SHP77 (cell line): ENCODE results near the gene COL27A1.

Experiments used
- DNase-seq, 2 experiments: peaks; one replicate each; lab custom pipeline; 2025; lab: John Stamatoyannopoulos, UW

COL27A1 gene

DNA sequence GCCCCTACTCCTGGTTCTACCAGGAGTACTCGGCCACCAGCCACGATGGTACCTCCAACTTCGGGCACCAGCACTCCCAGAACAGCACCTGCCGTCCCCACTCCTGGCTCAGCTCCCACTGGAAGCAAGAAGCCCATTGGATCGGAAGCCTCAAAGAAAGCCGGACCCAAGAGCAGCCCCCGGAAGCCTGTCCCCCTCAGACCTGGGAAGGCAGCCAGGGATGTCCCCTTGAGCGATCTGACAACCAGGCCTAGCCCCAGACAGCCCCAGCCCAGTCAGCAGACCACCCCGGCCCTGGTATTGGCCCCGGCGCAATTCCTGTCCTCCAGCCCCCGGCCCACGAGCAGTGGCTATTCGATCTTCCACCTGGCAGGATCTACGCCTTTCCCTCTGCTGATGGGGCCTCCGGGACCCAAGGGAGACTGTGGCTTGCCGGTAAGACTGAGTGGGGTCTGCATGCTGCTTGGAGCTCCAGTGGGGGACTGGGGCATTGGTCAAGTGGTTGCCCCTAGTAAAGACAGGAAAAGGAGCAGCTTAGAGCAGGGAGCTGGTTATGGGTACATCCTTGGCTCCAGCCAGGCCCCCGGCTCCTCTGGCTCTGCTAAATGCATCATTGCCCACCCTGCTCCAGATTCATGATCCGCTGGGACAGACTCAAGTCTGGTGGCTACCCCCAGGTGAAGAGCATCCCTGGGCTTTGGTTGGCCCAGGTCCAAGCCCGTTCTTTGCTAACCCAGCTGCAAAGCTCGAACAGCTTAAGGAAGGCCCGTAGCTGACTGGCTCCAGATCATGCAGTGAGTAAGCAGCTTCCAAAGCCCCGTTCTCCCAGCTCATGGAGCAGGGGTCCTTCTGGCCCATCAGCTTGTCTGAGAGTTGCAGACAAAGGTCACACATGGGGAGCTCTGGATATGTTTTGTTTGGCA is 14.0 kb downstream of the COL27A1 start:
- no peak for DNase-seq

GRCh38 chr9:114169952-114170770 is 14.8 kb downstream of the COL27A1 start:
- DNase-seq, result no peak

- DNase-seq, result no peak
These were observed 15.6 kb downstream of the COL27A1 start for GRCh38 chr9:114170771-114171461.

- no peak for DNase-seq
These were observed 16.2 kb downstream of the COL27A1 start for GRCh38 chr9:114171500-114171899.

DNA sequence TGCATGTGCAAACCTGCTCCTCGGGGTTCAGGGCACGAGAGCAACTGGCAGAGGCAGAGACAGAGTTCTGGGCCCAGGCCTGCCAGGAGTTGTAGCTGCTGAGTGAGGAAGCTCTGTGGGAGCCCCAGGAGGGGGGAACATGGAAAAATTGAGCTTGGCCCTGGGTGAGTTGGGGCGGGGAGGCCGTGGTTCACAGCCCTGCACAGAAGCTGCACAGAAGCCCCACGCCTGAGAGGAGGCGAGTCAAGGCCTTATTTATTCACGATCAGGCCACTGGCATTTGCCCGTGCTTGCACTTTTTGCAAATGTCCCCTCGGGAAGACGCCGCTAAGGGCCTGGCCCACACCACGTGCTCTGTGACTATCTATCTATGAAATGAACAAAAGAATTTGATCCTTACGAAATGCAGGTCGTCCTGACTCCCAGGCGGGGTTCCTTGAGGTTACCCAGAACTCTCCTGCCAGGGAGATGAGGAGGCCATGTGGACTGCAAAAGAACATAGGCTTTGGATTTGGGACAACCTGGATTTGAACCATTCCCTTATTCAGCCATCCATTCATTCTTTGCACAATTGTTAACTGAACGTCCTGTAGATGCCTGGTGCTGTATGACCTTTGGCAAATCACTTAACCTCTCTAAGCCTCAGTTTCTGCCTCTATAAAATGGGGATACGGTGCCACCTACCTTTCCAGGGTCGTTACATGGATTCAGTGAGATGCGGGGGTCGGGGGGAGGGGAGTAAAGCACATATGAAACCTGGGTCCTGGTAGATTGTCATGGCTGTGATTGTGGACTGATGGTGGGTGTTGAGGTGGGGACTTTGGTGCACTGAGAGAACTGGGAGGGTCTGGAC is 17.9 kb downstream of the COL27A1 start:
- no peak for DNase-seq

GRCh38 chr9:114174557-114174875 is 19.2 kb downstream of the COL27A1 start:
- no peak for DNase-seq

GRCh38 chr9:114174876-114175771 is 19.8 kb downstream of the COL27A1 start:
- no peak for DNase-seq

DNA sequence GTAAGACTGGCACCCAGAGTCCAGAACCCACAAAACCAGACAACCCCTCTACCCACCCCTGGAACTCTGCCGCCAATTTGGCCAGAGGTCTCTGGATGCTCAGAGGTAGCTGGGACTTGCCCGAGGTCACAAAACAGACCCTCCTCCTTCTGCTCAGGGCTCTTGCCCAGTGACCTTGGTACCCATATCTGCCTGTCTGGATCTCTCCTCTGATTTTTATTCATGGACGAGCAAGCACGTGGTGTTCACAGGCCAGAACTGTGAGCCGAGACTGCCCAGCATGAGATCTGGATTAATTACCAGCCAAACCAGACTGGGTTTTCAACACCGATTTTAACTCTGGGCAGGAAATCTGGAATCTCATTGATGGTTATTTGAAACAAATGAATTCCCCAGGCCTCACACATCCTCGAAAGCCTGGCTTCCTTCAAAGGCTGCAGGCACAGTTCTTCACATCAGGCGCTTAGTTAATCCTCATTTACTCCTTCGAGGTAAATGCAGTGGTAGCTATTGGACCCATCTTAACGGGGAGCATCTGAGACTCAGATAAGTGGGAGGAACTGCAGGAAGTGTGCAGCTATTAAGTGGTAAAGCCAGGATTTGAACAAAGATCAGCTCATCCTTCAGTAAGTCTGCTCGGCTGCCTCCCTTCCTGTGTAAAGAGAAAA is 21.4 kb downstream of the COL27A1 start:
- no peak for DNase-seq

GRCh38 chr9:114177423-114178064 is 22.2 kb downstream of the COL27A1 start:
- DNase-seq, result no peak

DNA sequence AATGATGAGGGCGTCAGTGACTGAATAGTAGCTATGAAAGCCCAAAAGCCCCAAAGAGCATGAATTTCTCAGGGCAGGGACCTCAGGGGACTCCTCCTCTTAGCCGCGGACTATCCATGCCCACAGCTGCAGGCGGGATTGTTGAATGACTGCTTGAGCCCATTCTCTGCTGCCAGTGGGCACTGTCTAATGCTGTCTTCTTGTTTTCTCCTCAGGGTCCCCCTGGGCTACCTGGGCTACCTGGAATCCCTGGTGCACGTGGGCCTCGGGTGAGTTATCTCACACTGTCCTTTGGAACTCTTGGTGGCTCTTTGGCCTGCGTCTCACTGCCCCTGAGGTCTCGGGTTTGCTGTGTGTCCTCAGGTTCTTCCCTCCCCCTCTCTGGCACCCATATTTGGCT is 22.7 kb downstream of the COL27A1 start:
- DNase-seq, result no peak

- no peak for DNase-seq
These were observed 23.6 kb downstream of the COL27A1 start for GRCh38 chr9:114178756-114179450.

GRCh38 chr9:114179516-114179915 is 24.2 kb downstream of the COL27A1 start:
- DNase-seq, result no peak

DNA sequence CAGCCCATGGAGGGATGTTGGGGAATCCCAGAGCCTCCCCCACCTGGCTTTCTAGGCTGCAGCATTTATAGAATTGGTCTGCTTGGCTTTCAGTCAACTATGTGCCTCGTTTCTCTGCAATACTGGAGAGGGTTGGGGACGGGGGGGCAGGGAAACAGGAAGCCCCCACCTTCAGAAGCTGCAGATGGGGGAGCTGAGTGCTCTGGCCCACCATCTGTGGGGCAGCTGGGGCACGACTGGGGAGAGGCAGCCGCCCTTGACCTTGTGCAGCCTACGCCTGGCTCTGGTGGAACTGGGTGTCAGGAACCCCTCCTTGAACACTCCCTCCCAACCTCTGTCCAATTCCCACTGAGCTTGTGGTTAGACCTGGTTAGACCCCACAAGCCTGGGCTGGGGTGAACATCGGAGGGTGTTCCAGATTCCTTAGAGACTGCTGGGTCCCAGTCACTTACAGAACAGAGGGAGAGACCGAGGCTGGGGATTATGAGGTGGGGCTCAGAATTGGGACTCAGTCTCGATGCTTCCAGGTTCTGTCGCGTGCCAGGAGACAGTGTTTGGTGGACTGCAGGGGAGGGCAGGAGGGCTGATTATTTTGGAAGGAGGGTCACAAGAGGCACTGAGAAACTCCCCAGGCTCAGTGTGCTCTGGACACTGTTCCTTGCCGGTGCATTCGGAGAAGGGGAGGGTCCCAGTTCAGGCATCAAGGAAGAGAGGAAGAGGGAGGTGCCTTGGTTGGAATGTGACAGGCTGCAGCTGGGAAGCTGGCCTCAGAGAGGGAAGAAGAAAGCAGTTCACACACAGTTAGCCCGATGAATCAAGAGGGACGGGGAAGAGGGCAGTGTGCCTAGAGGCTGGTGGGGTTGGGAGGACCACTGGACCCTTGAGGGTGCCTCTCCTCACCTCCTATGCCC is 25.6 kb downstream of the COL27A1 start:
- no peak for DNase-seq

DNA sequence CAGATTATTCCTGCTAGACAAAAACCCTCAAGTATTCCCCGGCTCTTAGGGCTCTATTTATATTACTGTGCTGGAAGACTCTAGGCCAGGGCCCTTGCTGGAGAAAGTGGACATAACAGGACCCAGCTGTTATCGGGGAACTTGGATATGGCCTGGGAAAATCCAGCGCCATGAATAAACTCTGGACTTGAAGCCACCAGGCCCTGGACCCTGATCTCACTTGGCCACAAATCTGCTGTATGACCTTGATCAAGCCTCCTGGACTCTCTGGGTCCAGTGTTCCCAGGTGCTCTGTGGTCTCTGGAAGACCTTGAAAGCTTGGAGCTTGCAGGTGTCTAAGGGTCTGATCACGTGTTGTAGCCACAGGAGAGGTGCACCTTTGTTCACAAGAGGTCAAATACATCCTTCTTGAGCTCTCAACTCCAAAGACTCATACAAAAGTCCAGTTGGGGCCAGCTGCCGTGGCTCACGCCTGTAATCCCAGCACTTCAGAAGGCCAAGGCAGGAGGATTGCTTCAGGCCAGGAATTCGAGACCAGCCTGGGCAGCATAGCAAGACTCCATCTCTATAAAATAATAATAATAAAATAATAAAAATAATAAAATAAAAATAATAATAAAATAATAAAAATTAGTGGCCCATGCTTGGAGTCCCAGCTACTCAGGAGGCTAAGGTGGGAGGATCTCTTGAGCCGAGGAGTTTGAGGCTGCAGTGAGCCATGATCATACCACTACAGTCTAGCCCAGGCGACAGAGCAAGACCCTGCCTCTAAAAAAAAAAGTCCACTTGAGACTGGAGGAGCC is 26.5 kb downstream of the COL27A1 start:
- DNase-seq, result no peak

DNA sequence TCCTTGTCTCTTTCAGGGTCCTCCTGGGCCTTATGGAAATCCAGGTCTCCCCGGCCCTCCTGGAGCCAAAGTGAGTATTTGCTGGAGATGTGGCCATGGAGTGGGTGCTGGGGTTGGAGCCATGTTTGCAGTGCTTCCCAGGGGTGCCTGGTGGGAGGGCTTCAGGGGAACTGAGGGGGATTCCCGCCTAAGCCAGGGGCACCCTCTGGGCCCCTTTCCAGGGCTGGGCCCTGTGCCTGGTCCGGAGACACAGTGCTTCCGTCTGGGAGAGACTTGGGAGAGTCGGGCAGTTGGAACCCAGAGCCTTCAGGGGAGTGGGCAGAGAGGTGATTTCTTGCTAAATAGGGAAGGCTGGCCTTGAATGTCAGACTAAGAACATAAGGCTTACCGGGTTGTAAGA is 27.7 kb downstream of the COL27A1 start:
- DNase-seq, result no peak

DNA sequence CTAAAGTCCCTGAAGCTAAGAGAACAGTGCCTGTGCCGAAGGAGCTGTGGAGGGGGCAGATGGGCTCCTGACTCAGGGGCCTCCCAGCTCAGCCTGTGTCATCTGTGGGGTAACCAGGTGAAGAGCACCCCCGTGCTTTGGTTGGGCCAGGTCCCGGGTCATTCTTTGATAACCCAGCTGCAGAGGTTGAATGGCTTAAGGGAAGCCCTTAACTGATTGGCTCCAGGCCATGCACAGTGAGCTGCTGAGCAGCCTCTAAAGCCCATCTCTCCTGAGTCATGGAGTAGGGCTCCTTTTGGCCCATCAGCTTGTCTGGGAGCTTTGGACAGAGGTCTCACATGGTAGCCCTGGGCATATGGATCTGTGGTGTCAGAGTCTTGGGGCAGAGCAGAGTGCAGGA is 28.7 kb downstream of the COL27A1 start:
- DNase-seq, result no peak

GRCh38 chr9:114184866-114185265 is 29.5 kb downstream of the COL27A1 start:
- DNase-seq, result no peak
